Ishikawa (cell line): ENCODE measurements around the gene DPP8.

ENCODE experiments used
- CEBPB ChIP-seq: IDR thresholded peaks from 2 replicates; pipeline ENCODE4 v1.6.1; 2012
- CREB1 ChIP-seq: IDR thresholded peaks from 2 replicates; pipeline ENCODE4 v1.6.1; 2012; ENCODE audit warnings: low read depth
- EGR1 ChIP-seq: IDR thresholded peaks from 2 replicates; pipeline ENCODE4 v1.6.1; 2012
- EP300 ChIP-seq: IDR thresholded peaks from 2 replicates; pipeline ENCODE4 v1.6.1; 2012; ENCODE audit warnings: borderline replicate concordance
- FOXM1 ChIP-seq: IDR thresholded peaks from 2 replicates; pipeline ENCODE4 v1.6.1; 2012; ENCODE audit warnings: low read depth, borderline replicate concordance
- NFIC ChIP-seq: IDR thresholded peaks from 2 replicates; pipeline ENCODE4 v1.6.1; 2012
- RAD21 ChIP-seq: IDR thresholded peaks from 2 replicates; pipeline ENCODE4 v1.6.1; 2012; ENCODE audit warnings: low read depth
- REST ChIP-seq: IDR thresholded peaks from 2 replicates; pipeline ENCODE4 v1.6.1; 2012; ENCODE audit warnings: low read depth, mild to moderate bottlenecking
- TAF1 ChIP-seq: IDR thresholded peaks from 2 replicates; pipeline ENCODE4 v1.6.1; 2012; ENCODE audit warnings: low read depth, mild to moderate bottlenecking
- TCF12 ChIP-seq: IDR thresholded peaks from 2 replicates; pipeline ENCODE4 v1.6.1; 2012; ENCODE audit warnings: low read depth
- TEAD4 ChIP-seq: IDR thresholded peaks from 2 replicates; pipeline ENCODE4 v1.6.1; 2012
- USF1 ChIP-seq: IDR thresholded peaks from 2 replicates; pipeline ENCODE4 v1.6.1; 2012
- YY1 ChIP-seq: IDR thresholded peaks from 2 replicates; pipeline ENCODE4 v1.6.1; 2012; ENCODE audit warnings: low read depth
- ZBTB7A ChIP-seq: IDR thresholded peaks from 2 replicates; pipeline ENCODE4 v1.6.1; 2012; ENCODE audit warnings: low read depth
- TF ChIP-seq, protein P1 (sequence below): IDR thresholded peaks from 2 replicates; pipeline ENCODE4 v1.6.1; 2012

DPP8 gene

GRCh38 chr15:65414841-65415621 lies 102.5 kb downstream of the DPP8 start:
- TF ChIP-seq EGR1 (no peak), YY1 (no peak), TCF12 (no peak), TEAD4 (no peak), EP300 (no peak), REST (no peak), CEBPB (no peak), CREB1 (no peak), RAD21 (no peak), FOXM1 (no peak), TAF1 (no peak), USF1 (no peak), ZBTB7A (no peak), NFIC (no peak)
- TF ChIP-seq, protein P1, sequence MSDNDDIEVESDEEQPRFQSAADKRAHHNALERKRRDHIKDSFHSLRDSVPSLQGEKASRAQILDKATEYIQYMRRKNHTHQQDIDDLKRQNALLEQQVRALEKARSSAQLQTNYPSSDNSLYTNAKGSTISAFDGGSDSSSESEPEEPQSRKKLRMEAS, result no peak

- TF ChIP-seq NFIC, result no peak
- no peak for TF ChIP-seq CEBPB
- TF ChIP-seq, protein P1, result no peak
- no peak for TF ChIP-seq TCF12
- TF ChIP-seq YY1, result no peak
- no peak for TF ChIP-seq REST
- no peak for TF ChIP-seq TEAD4
- no peak for TF ChIP-seq RAD21
These were observed 103.7 kb downstream of the DPP8 start for GRCh38 chr15:65413760-65414144.

GRCh38 chr15:65413051-65413759 lies 104.3 kb downstream of the DPP8 start:
- TF ChIP-seq CREB1, result no peak
- TF ChIP-seq REST, result no peak
- TF ChIP-seq ZBTB7A, result no peak
- no peak for TF ChIP-seq EGR1
- TF ChIP-seq YY1, result no peak
- no peak for TF ChIP-seq RAD21

DNA sequence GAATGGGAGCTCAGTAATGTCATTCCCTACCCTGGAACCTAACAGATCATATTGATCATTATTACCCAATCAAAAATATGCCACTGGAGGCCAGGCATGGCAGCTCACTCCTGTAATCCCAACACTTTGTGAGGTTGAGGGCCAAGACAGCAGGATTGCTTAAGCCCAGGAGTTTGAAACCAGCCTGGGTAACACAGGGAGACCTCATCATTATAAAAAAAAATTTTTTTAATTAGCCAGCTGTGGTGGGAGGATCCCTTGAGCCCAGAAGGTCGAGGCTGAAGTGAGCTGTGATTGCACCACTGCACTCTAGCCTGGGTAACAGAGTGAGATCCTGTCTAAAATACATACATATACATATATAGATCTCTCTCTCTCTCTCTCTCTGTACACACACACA lies 104.9 kb downstream of the DPP8 start:
- TF ChIP-seq TCF12 (no peak), NFIC (no peak), TAF1 (no peak), USF1 (no peak), RAD21 (no peak), EGR1 (no peak), EP300 (no peak)
